ENCODE measurements around the gene ATP6V1G1. TPM values are rescaled to one million over a fixed set of nuclear protein-coding genes. Genes with fewer than 3 reads are reported as not detected.

ATP6V1G1 gene
- total RNA-seq, 1 experiment from 2014 or later = 119 TPM

DNA sequence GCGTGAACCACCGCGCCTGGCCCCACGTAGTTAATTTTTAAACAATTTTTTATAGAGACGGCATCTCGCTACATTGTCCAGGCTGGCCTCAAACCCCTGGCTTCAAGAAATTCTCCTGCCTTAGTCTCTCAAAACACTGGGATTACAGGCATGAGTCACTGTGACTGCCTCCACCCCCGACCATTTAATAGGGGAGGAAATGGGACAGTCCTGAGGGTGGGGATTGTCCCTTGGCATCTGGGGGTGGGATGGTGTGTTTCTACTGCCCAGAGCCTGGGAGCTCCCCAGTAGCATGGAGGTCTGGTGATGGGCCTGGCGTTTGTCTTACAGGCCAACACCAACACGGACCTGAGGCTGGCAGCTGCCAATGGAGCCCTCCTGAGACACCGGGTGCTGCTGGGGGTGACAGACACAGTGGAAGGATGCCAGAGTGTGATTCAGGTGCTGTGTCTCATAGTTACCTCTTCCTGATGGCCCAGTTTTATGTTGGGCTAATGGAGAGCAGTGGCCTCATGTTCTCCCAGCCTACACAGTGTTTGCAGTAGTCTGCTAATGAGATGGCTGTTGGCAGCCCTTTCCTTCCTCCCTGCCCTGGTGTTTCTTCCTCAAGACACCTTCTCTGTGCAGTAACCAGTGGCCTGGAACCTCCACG lies 46.0 kb downstream of the ATP6V1G1 start:
- Histone ChIP-seq H3K18ac (ENCODE audit: insufficient read length, low read depth, low read length) (no peak overlapping the region), H2BK12ac (ENCODE audit: insufficient read length, low read depth, low read length) (no peak overlapping the region), H2BK15ac (ENCODE audit: low read depth, low read length) (no peak overlapping the region), H3K79me2 (ENCODE audit: insufficient read depth, low read length) (no peaks in the 10 kb centered on the region), H4K5ac (ENCODE audit: insufficient read length, low read depth, low read length) (no peak overlapping the region), H4K91ac (ENCODE audit: insufficient read length, low read depth, low read length) (no peak overlapping the region), H2BK120ac (ENCODE audit: low read depth, low read length, poor library complexity, severe bottlenecking) (no peak overlapping the region), H2AFZ (ENCODE audit: low read length) (no peak overlapping the region), H3K14ac (ENCODE audit: insufficient read depth, low read length) (no peak overlapping the region), H3K4me2 (ENCODE audit: insufficient read depth, insufficient read length, low read length) (no peak overlapping the region), H3K27me3 (ENCODE audit: insufficient read depth, low read length) (no peaks in the 10 kb centered on the region), H3K79me1 (ENCODE audit: insufficient read depth, low read depth, low read length, poor library complexity, severe bottlenecking) (no peaks in the 10 kb centered on the region), H2AK5ac (ENCODE audit: insufficient read length, low read length) (no peak overlapping the region), H4K8ac (replicated peaks; ENCODE audit: insufficient read length, low read depth, low read length) (no peak overlapping the region), H2BK20ac (ENCODE audit: low read depth, low read length, poor library complexity, severe bottlenecking) (no peak overlapping the region), H2BK5ac (ENCODE audit: insufficient read length, low read length) (no peak overlapping the region), H3K4me1 (ENCODE audit: insufficient read depth, low read length) (no peaks in the 10 kb centered on the region), H4K20me1 (ENCODE audit: control insufficient read depth, insufficient read depth, insufficient read length) (no peaks in the 10 kb centered on the region), H3K23ac (ENCODE audit: insufficient read length, low read depth, low read length) (no peak overlapping the region), H3K4ac (ENCODE audit: low read depth, low read length) (no peak overlapping the region), H3T11ph (ENCODE audit: low read length) (no peak overlapping the region), H3K9ac (ENCODE audit: extremely low read depth, insufficient read length, low read length) (no peak overlapping the region), H3K23me2 (ENCODE audit: insufficient read length, low read depth, low read length, poor library complexity, severe bottlenecking) (no peaks in the 10 kb centered on the region), H3K9me3 (ENCODE audit: control insufficient read depth, low read depth, low read length) (no peaks in the 10 kb centered on the region), H3K56ac (ENCODE audit: insufficient read length, low read depth, low read length) (no peak overlapping the region), H3K27ac (ENCODE audit: insufficient read length, low read depth, low read length) (no peak overlapping the region)
- Mint-ChIP-seq H3K9me3 (no peaks in the 10 kb centered on the region), H3K27me3 (ENCODE audit: low read depth) (no peaks in the 10 kb centered on the region), H3K4me3 (no peak overlapping the region), H3K36me3 (ENCODE audit: insufficient read depth in 1 of 3, low read depth in 3 of 3) (peaks cover 10 to 45% (median 11%) of the 10 kb centered on the region in 3 experiments; a peak in 5 of 7 replicates), H3K4me1 (no peaks in the 10 kb centered on the region), H3K27ac (peak overlapping the region in 1 of 3 experiments; percentile 49; a peak in 1 of 7 replicates)
- no peak for TF ChIP-seq CTCF (conservative IDR thresholded peaks at IDR 0.05)
- no CpG with 5 or more reads among the region's 11 CpGs for WGBS (ENCODE audit: extremely low coverage, insufficient read length, low lambda C conversion rate)
- no peak for DNase-seq
